ENCODE results near the gene PTPRZ1.
A peak's percentile ranks its signal among the peaks of the same experiment; 100 is the strongest.

Gene PTPRZ1

DNA sequence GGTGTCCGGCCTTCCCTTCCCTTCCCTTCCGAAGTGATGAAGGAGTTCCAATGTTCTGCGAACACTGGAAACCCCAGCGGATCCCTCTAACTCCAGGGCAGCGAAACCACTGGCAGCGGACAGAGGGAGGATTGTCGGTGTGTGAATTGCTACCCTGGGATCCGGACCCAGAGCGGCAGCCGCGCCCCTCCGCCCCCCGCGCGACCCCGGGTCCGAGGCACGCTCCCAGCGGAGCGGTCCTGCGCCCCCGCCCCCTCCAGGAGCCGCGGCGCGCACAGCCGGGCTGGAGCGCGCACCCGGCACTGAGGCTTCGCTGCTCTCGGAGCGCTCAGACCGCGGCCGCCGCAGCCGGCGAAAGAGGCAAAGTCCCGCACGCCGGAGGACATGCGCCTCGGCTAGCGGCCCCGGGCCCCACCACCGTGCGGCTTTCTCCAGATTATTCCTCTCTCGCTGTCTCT is at the start of gene PTPRZ1:
Gene PTPRZ1, plus strand, starts transcription at position 331 of the 458 bp plus-strand sequence. CDS start 339 bp downstream, outside the sequence.
- DNase-seq: peak; percentile 70

GRCh38 chr7:121824276-121824675 is 48.7 kb upstream of the PTPRZ1 start:
- DNase-seq: no peak

- DNase-seq: no peak
Measured at GRCh38 chr7:121831351-121831750, 41.6 kb upstream of the PTPRZ1 start.

GRCh38 chr7:121831801-121832200 is 41.2 kb upstream of the PTPRZ1 start:
- DNase-seq: no peak

- peak; percentile 39 for DNase-seq
Measured at GRCh38 chr7:121832347-121832746, 40.6 kb upstream of the PTPRZ1 start.

DNA sequence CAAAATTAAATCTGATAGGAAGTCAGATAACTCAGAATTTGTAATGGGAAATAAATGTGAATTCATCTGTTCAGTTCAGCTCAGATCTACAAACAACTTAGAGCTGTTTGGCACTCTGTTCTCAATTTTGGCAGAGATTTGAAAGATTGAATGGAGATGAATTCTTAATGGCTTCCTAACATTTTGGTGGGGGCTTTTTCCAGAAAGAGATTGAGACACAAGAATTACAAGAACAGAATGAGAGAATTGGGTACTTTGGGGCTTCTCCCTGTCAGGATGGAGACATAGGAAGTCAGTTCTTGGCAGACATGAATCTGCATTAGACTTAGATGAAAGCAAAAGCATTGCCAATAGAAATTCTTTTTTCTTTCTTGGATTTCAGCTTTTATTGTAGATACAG is 39.0 kb upstream of the PTPRZ1 start:
- no peak for DNase-seq

DNA sequence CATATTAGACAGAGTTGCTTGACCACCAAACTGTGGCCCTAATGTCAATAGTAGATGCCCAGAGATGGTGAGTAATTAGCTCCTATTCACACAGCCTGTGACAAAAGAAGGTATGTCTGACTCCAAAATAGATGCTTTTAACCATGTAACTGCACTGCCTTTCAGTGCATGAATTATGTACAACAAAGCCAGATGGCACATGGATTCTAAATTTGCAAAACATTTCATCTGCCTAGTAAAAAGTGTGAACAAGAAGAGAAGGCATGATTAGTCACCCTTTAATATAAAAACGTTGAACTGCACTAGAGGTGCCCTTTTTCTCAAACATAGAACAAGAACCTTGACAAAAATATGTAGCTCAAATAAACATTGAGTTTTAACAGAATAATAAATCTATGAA is 35.5 kb upstream of the PTPRZ1 start:
- no peak for DNase-seq

GRCh38 chr7:121847041-121847440 is 25.9 kb upstream of the PTPRZ1 start:
- no peak for DNase-seq

GRCh38 chr7:121853307-121853706 is 19.7 kb upstream of the PTPRZ1 start:
- DNase-seq: no peak

- no peak for DNase-seq
Measured at GRCh38 chr7:121860953-121861352, 12.0 kb upstream of the PTPRZ1 start.

DNA sequence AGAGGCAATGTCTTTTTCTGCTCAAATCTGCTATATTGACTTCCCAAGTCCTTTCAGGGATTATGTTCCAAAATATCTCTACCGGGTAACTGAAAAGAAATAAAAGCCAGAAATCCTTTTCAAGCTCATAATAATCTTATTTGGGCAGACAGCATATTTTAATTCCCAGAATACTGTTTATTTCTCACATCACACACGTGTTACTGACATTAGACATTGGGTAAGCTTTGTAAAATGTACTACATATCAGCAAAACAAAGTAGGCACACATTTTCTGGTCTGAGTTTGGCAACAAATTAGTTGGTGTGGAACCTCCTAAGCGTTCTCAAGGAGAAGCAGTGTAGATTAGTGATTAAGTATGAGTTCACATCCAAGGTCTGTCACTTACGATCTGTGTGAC is 10.4 kb upstream of the PTPRZ1 start:
- no peak for DNase-seq

- no peak for DNase-seq
Measured at GRCh38 chr7:121871188-121871587, 1.8 kb upstream of the PTPRZ1 start.

GRCh38 chr7:121873289-121874194 is 581 bp downstream of the PTPRZ1 start:
- DNase-seq: peak; percentile 36

DNA sequence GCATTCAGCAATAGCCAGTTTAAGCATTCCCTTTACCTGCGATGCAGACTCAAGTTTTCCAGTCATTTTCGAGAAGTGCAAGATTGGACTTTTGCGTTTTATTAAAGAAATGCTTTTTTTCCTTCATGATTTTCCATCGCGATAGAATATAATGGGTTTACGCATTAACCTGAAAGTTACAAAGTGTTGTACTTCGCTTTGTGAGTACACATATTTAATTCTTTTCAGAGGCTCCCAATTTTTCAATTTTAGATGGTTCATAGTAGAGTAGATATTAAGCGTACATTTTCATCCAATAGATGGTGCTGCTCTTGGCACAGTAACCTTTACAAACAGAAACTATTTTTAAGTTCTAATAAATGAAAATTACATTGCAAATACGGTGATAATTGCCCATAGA is 1.3 kb downstream of the PTPRZ1 start:
- DNase-seq: no peak

GRCh38 chr7:121875203-121875602 is 2.2 kb downstream of the PTPRZ1 start:
- no peak for DNase-seq

DNA sequence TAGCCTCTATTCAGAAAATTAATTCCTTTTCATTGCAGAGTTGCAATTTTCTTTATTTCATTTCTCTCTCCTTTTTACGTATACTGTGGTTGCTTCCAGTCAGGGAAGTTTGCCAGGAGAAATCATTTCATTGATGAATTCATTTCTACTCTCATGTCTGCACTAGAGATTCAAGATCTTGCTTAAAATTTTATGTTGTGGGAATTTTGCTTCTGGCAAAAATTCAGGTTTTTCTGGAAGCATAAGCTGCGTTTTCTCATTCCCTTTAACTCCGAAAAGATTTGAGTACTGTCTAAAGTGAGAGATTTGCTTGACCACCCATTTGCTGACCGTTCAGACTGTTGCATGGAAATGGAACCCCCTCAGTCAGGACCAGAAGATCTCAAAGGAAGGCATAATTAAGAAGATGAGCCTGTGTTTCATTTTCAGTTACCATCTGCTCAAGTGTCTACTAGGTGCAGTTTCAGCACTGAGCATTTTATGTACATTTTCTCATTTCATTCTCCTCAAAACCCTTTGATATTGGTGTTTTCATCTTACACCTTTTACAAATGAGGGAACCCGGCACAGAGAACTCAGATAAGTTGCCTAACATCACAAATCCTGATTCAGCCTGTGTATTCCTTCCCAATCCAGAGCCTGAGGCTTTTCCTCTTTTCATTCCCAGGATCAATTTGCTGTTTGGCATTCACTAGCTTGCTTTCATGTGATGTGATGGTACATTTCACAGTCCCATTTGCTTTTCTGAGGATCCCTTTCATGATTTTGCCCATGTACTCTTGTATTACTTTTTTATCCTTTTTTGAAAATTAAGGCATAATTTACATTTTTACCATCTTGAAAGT is 3.9 kb downstream of the PTPRZ1 start:
- no peak for DNase-seq

DNA sequence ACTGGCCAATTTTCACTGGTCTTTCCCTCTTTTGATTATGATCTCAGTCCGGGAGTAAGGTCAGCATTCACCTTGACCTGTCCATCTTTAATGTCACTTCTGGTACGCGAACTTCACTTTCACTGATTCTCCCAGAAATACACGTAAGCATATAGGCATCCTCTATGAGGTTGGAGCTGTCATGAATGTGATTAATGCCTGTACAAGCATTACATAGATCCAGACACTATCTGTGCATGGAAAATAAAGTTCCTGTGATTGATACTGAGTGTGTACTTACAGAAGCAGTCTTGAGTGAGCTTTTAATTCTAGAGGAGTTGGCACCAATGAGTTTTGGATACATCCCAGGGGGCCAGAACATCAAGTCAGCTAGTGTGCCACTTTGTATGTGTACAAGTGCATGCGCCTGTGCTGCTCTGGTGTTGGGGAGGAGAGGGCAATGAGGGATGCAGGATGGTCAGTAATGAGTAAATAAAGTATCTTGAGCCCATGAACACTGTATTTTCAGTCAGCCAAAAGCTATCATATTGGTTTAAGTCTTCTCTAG is 6.0 kb downstream of the PTPRZ1 start:
- DNase-seq: no peak

DNA sequence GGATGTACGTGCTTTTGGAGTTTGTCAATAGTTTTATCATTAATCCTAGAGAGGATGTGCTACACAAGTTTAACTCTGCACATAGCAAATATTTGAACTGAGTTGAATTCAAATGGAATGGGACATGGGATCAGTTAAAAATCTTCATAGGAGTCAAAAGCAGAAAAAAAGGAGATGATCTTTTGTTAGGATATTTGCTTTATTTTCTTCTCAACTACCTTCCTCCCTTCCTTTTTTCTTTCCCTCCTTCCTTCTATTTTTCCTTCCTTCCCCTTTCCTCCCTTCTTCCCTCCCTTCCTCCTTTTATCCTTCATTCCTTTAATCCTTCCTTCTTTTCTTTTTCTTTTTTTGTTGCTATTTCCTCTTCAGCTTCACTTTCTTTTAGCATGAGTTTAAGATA is 6.6 kb downstream of the PTPRZ1 start:
- DNase-seq: no peak

DNA sequence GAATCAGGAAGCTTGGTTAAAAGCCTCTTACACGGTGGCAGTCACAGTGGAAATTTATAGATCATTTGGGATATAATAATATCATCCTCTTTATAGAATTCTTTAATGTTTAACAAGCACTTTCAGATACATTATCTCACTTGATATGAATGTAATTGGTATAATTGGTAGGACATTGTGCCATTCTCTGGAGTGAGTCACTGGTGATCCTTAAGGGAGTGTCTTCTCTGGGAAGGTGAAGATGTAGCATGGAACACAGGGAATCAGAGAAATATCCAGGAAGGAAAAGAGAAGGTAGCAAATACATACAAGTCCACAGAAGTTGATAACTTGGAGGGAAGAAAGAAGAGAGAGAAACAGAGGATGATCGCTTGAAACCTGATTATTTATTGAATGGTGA is 9.8 kb downstream of the PTPRZ1 start:
- DNase-seq: no peak

- DNase-seq: no peak
Measured at GRCh38 chr7:121885166-121885920, 12.4 kb downstream of the PTPRZ1 start.

DNA sequence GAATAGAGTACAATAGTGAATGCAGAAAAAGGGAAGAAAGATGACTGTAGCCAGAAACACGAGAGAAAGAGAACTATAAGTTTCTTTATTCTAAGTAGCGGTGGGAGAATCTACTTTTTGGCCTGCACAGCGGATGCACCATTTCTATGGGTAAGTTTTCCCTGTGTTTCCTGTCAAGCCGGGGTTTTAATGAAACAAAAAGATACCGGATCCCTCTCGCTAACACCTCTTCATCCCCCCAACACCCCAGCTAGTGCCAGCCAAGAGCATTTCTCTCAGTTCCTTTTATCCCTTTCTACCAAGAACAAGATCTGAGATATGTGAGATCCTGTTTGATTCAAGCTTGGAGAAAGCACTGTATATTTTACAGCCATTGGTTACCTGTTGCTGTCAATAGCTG is 14.7 kb downstream of the PTPRZ1 start:
- no peak for DNase-seq

DNA sequence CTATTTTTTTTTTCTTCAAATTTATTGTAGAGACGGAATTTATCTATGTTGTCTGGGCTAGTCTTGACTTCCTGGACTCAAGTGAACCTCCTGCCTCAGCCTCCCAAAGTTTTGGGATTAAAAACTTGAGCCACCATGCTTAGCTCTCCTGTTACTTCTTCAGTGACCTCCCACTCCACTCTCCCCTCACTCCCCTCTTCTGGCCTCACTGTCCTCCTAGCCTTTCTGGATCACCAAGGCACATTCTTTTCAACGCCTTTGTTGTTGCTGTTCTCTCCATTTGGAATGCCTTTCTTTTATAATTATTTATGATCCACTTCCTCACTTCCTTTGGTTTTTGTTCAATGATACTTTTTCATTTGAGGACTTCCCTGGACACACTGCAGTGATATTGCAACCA is 17.9 kb downstream of the PTPRZ1 start:
- no peak for DNase-seq

DNA sequence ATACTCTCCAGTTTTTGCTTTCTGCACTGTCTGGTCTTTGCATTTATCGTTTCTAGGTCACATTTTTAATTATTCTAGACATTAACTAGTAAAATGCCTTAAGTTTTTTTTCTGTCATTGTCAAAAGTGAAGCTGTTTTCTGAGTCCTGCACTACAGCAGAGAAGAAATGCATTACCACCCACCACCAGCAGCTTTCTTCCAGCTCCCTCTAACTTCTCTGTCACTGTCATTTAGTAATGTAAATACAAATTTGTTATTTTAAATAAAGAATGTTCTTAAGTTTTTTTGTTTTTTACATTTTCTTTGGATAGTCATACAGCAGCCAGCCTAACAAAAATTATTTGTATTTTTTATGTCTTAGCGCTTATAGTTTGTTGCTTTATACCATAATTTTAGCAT is 18.8 kb downstream of the PTPRZ1 start:
- no peak for DNase-seq
